Measurements from ENCODE around the gene GLOD5.

GLOD5 gene

GRCh38 chrX:48761674-48762471 lies at the start of gene GLOD5:
TSS of gene GLOD5 (plus strand) at chrX:48761747. CDS start at chrX:48761791, 44 bp downstream.
- no peak for DNase-seq (ENCODE audit: low read depth)

- no peak for DNase-seq (ENCODE audit: low read depth)
These were observed 49.5 kb upstream of the GLOD5 start for GRCh38 chrX:48711929-48712505.

- no peak for DNase-seq (ENCODE audit: low read depth)
These were observed 47.7 kb upstream of the GLOD5 start for GRCh38 chrX:48713847-48714246.

- no peak for DNase-seq (ENCODE audit: low read depth)
These were observed 47.0 kb upstream of the GLOD5 start for GRCh38 chrX:48714573-48714972.

- DNase-seq (ENCODE audit: low read depth): no peak
These were observed 46.5 kb upstream of the GLOD5 start for GRCh38 chrX:48715072-48715471.

GRCh38 chrX:48715876-48716502 lies 45.6 kb upstream of the GLOD5 start:
- DNase-seq (ENCODE audit: low read depth): no peak

GRCh38 chrX:48719958-48720357 lies 41.6 kb upstream of the GLOD5 start:
- no peak for DNase-seq (ENCODE audit: low read depth)

GRCh38 chrX:48720577-48721250 lies 40.8 kb upstream of the GLOD5 start:
- no peak for DNase-seq (ENCODE audit: low read depth)

GRCh38 chrX:48721916-48722315 lies 39.6 kb upstream of the GLOD5 start:
- DNase-seq (ENCODE audit: low read depth): no peak

- no peak for DNase-seq (ENCODE audit: low read depth)
These were observed 35.0 kb upstream of the GLOD5 start for GRCh38 chrX:48726596-48726995.

- DNase-seq (ENCODE audit: low read depth): no peak
These were observed 32.9 kb upstream of the GLOD5 start for GRCh38 chrX:48728653-48729052.

- no peak for DNase-seq (ENCODE audit: low read depth)
These were observed 25.2 kb upstream of the GLOD5 start for GRCh38 chrX:48736303-48736702.

GRCh38 chrX:48736878-48737212 lies 24.7 kb upstream of the GLOD5 start:
- no peak for DNase-seq (ENCODE audit: low read depth)

GRCh38 chrX:48737213-48737938 lies 24.2 kb upstream of the GLOD5 start:
- peak; percentile 83 for DNase-seq (ENCODE audit: low read depth)

GRCh38 chrX:48737940-48738339 lies 23.6 kb upstream of the GLOD5 start:
- DNase-seq (ENCODE audit: low read depth): no peak

- no peak for DNase-seq (ENCODE audit: low read depth)
These were observed 19.7 kb upstream of the GLOD5 start for GRCh38 chrX:48741834-48742233.

- no peak for DNase-seq (ENCODE audit: low read depth)
These were observed 16.3 kb upstream of the GLOD5 start for GRCh38 chrX:48745222-48745621.

- DNase-seq (ENCODE audit: low read depth): no peak
These were observed 14.0 kb upstream of the GLOD5 start for GRCh38 chrX:48747415-48748016.

- no peak for DNase-seq (ENCODE audit: low read depth)
These were observed 12.4 kb upstream of the GLOD5 start for GRCh38 chrX:48749182-48749581.

- no peak for DNase-seq (ENCODE audit: low read depth)
These were observed 10.2 kb upstream of the GLOD5 start for GRCh38 chrX:48751343-48751742.

GRCh38 chrX:48752498-48752897 lies 9.0 kb upstream of the GLOD5 start:
- no peak for DNase-seq (ENCODE audit: low read depth)

- no peak for DNase-seq (ENCODE audit: low read depth)
These were observed 7.8 kb upstream of the GLOD5 start for GRCh38 chrX:48753708-48754228.
